GM18873 (cell line): ENCODE data around the gene REM2.
A peak's percentile ranks its signal among the peaks of the same experiment; 100 is the strongest.
"Not testable (repeated sequence)": the region's sequence is repeated elsewhere in the genome, so short reads cannot be mapped to it uniquely, and the experiment has no call there.

ENCODE experiments used
- ATAC-seq: cut with Tn5 transposase; IDR thresholded peaks from one replicate; pipeline ENCODE4 v1.9.1; 2021; ENCODE audit warnings: mild to moderate bottlenecking, moderate library complexity, moderate number of reproducible peaks; ENCODE audit not compliant: unreplicated experiment, low FRiP score

Gene REM2

GRCh38 chr14:22892488-22892887, 9.5 kb downstream of the REM2 start:
- no peak for ATAC-seq

GRCh38 chr14:22893706-22894105, 10.7 kb downstream of the REM2 start:
- no peak for ATAC-seq

GRCh38 chr14:22895402-22895801, 12.4 kb downstream of the REM2 start:
- no peak for ATAC-seq

- no peak for ATAC-seq
These were observed 13.3 kb downstream of the REM2 start for GRCh38 chr14:22896356-22896755.

GRCh38 chr14:22896760-22897159, 13.7 kb downstream of the REM2 start:
- ATAC-seq, result no peak

- ATAC-seq, result no peak
These were observed 14.3 kb downstream of the REM2 start for GRCh38 chr14:22897357-22897756.

- no peak for ATAC-seq
These were observed 15.5 kb downstream of the REM2 start for GRCh38 chr14:22898302-22899090.

- no peak for ATAC-seq
These were observed 17.2 kb downstream of the REM2 start for GRCh38 chr14:22900081-22900799.

- ATAC-seq, result no peak
These were observed 18.8 kb downstream of the REM2 start for GRCh38 chr14:22901799-22902198.

GRCh38 chr14:22903742-22904087, 20.7 kb downstream of the REM2 start:
- ATAC-seq, result no peak

GRCh38 chr14:22905627-22906026, 22.6 kb downstream of the REM2 start:
- no peak for ATAC-seq

- no peak for ATAC-seq
These were observed 23.1 kb downstream of the REM2 start for GRCh38 chr14:22906073-22906472.

- no peak for ATAC-seq
These were observed 24.4 kb downstream of the REM2 start for GRCh38 chr14:22907429-22907828.

GRCh38 chr14:22908601-22909000, 25.6 kb downstream of the REM2 start:
- no peak for ATAC-seq

- no peak for ATAC-seq
These were observed 27.9 kb downstream of the REM2 start for GRCh38 chr14:22910916-22911315.

- not testable (repeated sequence) for ATAC-seq
These were observed 31.8 kb downstream of the REM2 start for GRCh38 chr14:22914836-22915235.

GRCh38 chr14:22915886-22916521, 33.0 kb downstream of the REM2 start:
- no peak for ATAC-seq

GRCh38 chr14:22918804-22919600, 36.0 kb downstream of the REM2 start, which contains the start of gene RBM23:
TSS of gene RBM23 (minus strand) at chr14:22919149.
- ATAC-seq, result peak; percentile 88

GRCh38 chr14:22919601-22919921, 36.5 kb downstream of the REM2 start:
- ATAC-seq, result peak; percentile 7

- ATAC-seq, result no peak
These were observed 37.7 kb downstream of the REM2 start for GRCh38 chr14:22920697-22921096.

GRCh38 chr14:22922294-22922693, 39.3 kb downstream of the REM2 start:
- no peak for ATAC-seq
